OCI-LY7 (cell line): ENCODE results near the gene LPAR4. TPM values are rescaled to one million over a fixed set of nuclear protein-coding genes. Genes with fewer than 3 reads are reported as not detected.
"Not testable (repeated sequence)": the region's sequence is repeated elsewhere in the genome, so short reads cannot be mapped to it uniquely, and the experiment has no call there.

Source experiments
- BruUV-seq: library from RNA; stranded (reverse); fragments of 400-500 nt; replicated peaks from 2 replicates; lab custom pipeline; 2021; lab: Mats Ljungman, UMichigan
- CTCF ChIA-PET: fragments of 300-600 bp; sonication (Branson Sonifier 250); formaldehyde crosslinking; loops from one replicate; lab custom pipeline; 2022; ENCODE audit warnings: antibody characterized with exemption; ENCODE audit not compliant: unreplicated experiment; lab: Charles Lee
- POLR2A ChIA-PET: fragments of 300-600 bp; sonication (Branson Sonifier 250); formaldehyde crosslinking; loops from one replicate; lab custom pipeline; 2022; ENCODE audit warnings: antibody characterized with exemption; lab: Charles Lee
- DNase-seq: peaks from one replicate; pipeline ENCODE4 v3.0.0-alpha.2; 2015; ENCODE audit warnings: low spot score
- H2AFZ ChIP-seq: fragments of 200-600 bp; sonication (generic), shearing (Covaris generic); 2 replicates; pipeline ENCODE4 v1.6.1; 2014; ENCODE audit warnings: mild to moderate bottlenecking, antibody characterized with exemption, low read length, moderate library complexity
- H3K27ac ChIP-seq: fragments of 200-600 bp; sonication (generic); 2 replicates; pipeline ENCODE4 v1.5.1; 2014; ENCODE audit warnings: mixed run types, low read depth, mild to moderate bottlenecking, moderate library complexity, low read length, inconsistent platforms; ENCODE audit not compliant: poor library complexity, severe bottlenecking
- H3K36me3 ChIP-seq: fragments of 200-600 bp; sonication (generic); 2 replicates; pipeline ENCODE4 v1.6.1; 2014; ENCODE audit warnings: mild to moderate bottlenecking, antibody characterized with exemption, low read length, moderate library complexity, mixed read lengths; ENCODE audit not compliant: insufficient read depth
- H3K4me1 ChIP-seq: fragments of 200-600 bp; sonication (generic); 2 replicates; pipeline ENCODE4 v1.5.1; 2014; ENCODE audit warnings: mild to moderate bottlenecking, low read length; ENCODE audit not compliant: insufficient read depth, poor library complexity, severe bottlenecking
- H3K4me2 ChIP-seq: fragments of 200-600 bp; sonication (generic); 2 replicates; pipeline ENCODE4 v1.6.1; 2014; ENCODE audit warnings: mild to moderate bottlenecking, low read length
- H3K4me3 ChIP-seq: fragments of 200-600 bp; sonication (generic); 2 replicates; pipeline ENCODE4 v1.5.1; 2014; ENCODE audit warnings: mild to moderate bottlenecking, low read depth, low read length; ENCODE audit not compliant: poor library complexity, severe bottlenecking
- H3K79me2 ChIP-seq: fragments of 200-600 bp; sonication (generic); 2 replicates; pipeline ENCODE4 v1.6.1; 2016; ENCODE audit warnings: low read depth, mild to moderate bottlenecking, low read length, moderate library complexity, mixed read lengths; ENCODE audit not compliant: insufficient read depth
- H3K9me2 ChIP-seq: fragments of 200-600 bp; sonication (generic); 2 replicates; pipeline ENCODE4 v1.6.1; 2016; ENCODE audit warnings: mild to moderate bottlenecking, low read length, mixed read lengths; ENCODE audit not compliant: insufficient read depth
- H3K9me3 ChIP-seq: fragments of 200-600 bp; sonication (generic); 2 replicates; pipeline ENCODE4 v1.6.1; 2014; ENCODE audit warnings: mild to moderate bottlenecking, mixed run types, low read length, mixed read lengths
- H4K20me1 ChIP-seq: fragments of 200-600 bp; sonication (generic); 2 replicates; pipeline ENCODE4 v1.6.1; 2014; ENCODE audit warnings: mild to moderate bottlenecking, antibody characterized with exemption, low read length, moderate library complexity, mixed read lengths; ENCODE audit not compliant: insufficient read depth
- EZH2phosphoT487 ChIP-seq: fragments of 200-600 bp; sonication (generic); IDR thresholded peaks from 2 replicates; pipeline ENCODE4 v1.6.1; 2018; ENCODE audit warnings: low read depth, borderline replicate concordance, mild to moderate bottlenecking, mixed run types, antibody characterized with exemption, low read length, moderate library complexity, mixed read lengths
- intact Hi-C: fragments of 100-400 bp; cut with micrococcal nuclease; formaldehyde crosslinking; loops from one replicate; pipeline ENCODE4 v1.10.0; 2022; ENCODE audit not compliant: unreplicated experiment
- total RNA-seq, 2 experiments: library from RNA; depleted of rRNA in 1 of 2; stranded (reverse); fragments of >200 nt in 1 of 2; shearing (Covaris generic) in 1 of 2; gene quantifications; 2 replicates each; pipeline ENCODE4 v1.2.3, GENCODE V29; 2014 to 2022
- TF ChIP-seq, protein P1 (sequence below): fragments of 200-600 bp; sonication (generic); conservative IDR thresholded peaks from 2 replicates; pipeline ENCODE4 v1.5.1; 2014; ENCODE audit warnings: mild to moderate bottlenecking, antibody characterized with exemption, low read length, moderate library complexity, mixed read lengths

LPAR4 gene
- total RNA-seq, 2 experiments from 2014 or later = not detected

DNA sequence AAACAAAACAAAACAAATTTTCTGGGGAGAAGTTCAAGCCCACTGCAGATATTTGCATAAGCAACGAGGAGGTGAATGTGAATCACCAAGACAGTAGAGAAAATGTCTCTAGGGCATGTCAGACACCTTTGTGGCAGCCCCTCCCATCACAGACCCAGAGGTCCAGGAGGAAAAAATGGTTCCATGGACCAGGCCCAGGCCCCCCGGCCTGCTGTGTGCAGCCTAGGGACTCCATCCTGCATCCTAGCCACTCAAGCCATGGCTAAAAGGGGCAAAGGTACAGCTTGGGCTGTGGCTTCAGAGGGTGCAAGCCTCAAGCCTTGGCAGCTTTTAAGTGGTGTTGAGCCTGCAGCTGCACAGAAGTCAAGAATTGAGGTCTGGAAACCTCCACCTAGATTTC lies 54.0 kb downstream of the LPAR4 start:
- Histone ChIP-seq H3K4me2 (no peak overlapping the region), H3K9me3 (no peaks in the 10 kb centered on the region), H3K4me1 (no peaks in the 10 kb centered on the region), H4K20me1 (no peaks in the 10 kb centered on the region), H3K79me2 (no peaks in the 10 kb centered on the region), H2AFZ (no peak overlapping the region), H3K9me2 (no peaks in the 10 kb centered on the region), H3K36me3 (no peaks in the 10 kb centered on the region), H3K4me3 (no peak overlapping the region), H3K27ac (no peak overlapping the region)
- DNase-seq = no peak
- no peak for TF ChIP-seq EZH2phosphoT487
- TF ChIP-seq, protein P1, sequence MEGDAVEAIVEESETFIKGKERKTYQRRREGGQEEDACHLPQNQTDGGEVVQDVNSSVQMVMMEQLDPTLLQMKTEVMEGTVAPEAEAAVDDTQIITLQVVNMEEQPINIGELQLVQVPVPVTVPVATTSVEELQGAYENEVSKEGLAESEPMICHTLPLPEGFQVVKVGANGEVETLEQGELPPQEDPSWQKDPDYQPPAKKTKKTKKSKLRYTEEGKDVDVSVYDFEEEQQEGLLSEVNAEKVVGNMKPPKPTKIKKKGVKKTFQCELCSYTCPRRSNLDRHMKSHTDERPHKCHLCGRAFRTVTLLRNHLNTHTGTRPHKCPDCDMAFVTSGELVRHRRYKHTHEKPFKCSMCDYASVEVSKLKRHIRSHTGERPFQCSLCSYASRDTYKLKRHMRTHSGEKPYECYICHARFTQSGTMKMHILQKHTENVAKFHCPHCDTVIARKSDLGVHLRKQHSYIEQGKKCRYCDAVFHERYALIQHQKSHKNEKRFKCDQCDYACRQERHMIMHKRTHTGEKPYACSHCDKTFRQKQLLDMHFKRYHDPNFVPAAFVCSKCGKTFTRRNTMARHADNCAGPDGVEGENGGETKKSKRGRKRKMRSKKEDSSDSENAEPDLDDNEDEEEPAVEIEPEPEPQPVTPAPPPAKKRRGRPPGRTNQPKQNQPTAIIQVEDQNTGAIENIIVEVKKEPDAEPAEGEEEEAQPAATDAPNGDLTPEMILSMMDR = no peak
- BruUV-seq = no TSS peak
- ChIA-PET CTCF (no interaction called here), POLR2A (no interaction called here)
- intact Hi-C loops = no loop called here

DNA sequence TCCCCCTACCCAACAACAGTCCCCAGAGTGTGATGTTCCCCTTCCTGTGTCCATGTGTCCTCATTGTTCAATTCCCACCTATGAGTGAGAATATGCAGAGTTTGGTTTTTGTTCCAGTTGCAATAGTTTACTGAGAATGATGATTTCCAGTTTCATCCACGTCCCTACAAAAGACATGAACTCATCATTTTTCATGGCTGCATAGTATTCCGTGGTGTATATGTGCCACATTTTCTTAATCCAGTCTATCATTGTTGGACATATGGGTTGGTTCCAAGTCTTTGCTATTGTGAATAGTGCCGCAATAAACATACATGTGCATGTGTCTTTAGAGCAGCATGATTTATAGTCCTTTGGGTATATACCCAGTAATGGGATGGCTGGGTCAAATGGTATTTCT lies 55.0 kb downstream of the LPAR4 start:
- DNase-seq, H3K4me3 ChIP-seq, H3K9me2 ChIP-seq, H3K27ac ChIP-seq, H2AFZ ChIP-seq, H3K4me2 ChIP-seq, H3K9me3 ChIP-seq, H3K36me3 ChIP-seq, intact Hi-C loops, H3K79me2 ChIP-seq, CTCF ChIA-PET, POLR2A ChIA-PET, BruUV-seq, H4K20me1 ChIP-seq, H3K4me1 ChIP-seq: not testable (repeated sequence)

Other genes starting within 250 kb of the LPAR4 start
- gene RTL3, start 88.4 kb upstream of the LPAR4 start, total RNA-seq (2014; rRNA removed; shearing (Covaris generic)) = not detected in 2 replicates
- not detected in 2 replicates for gene RTL3, start 88.4 kb upstream of the LPAR4 start, total RNA-seq (2022)
- gene P2RY10, start 197.7 kb downstream of the LPAR4 start, total RNA-seq (2014; rRNA removed; shearing (Covaris generic)) = 8.1 and 10.3 TPM in 2 replicates
- gene P2RY10, start 197.7 kb downstream of the LPAR4 start, total RNA-seq (2022) = 15.1 and 23.0 TPM in 2 replicates